Esophagus (tissue), 2 donors: ENCODE results near the gene DMD. TPM values are rescaled to one million over a fixed set of nuclear protein-coding genes. Genes with fewer than 3 reads are reported as not detected.

Experiments
- H3K27ac ChIP-seq, 2 donors: one replicate each; pipeline ENCODE4 v1.5.1; 2013; ENCODE audit warnings: low read depth in 2 of 2, mild to moderate bottlenecking in 2 of 2, inconsistent platforms in 1 of 2, low read length in 1 of 2, moderate library complexity in 1 of 2
- H3K27me3 ChIP-seq, 2 donors: one replicate each; pipeline ENCODE4 v1.6.1; 2013; ENCODE audit warnings: low read length in 2 of 2, control low read depth in 1 of 2, mild to moderate bottlenecking in 1 of 2; ENCODE audit not compliant: insufficient read depth in 2 of 2, control insufficient read depth in 1 of 2
- H3K36me3 ChIP-seq, 2 donors: one replicate each; pipeline ENCODE4 v1.6.1; 2013; ENCODE audit warnings: low read length in 1 of 2; ENCODE audit not compliant: control insufficient read depth in 2 of 2, insufficient read depth in 2 of 2
- H3K4me1 ChIP-seq, 2 donors: one replicate each; pipeline ENCODE4 v1.6.1; 2013; ENCODE audit warnings: low read length in 1 of 2; ENCODE audit not compliant: control insufficient read depth in 2 of 2, insufficient read depth in 2 of 2
- H3K4me3 ChIP-seq, 2 donors: one replicate each; pipeline ENCODE4 v1.5.1; 2013; ENCODE audit warnings: low read length in 2 of 2, mild to moderate bottlenecking in 2 of 2, low read depth in 1 of 2, moderate library complexity in 1 of 2
- H3K9me3 ChIP-seq, 2 donors: one replicate each; pipeline ENCODE4 v1.6.1; 2013; ENCODE audit warnings: mild to moderate bottlenecking in 2 of 2, low read depth in 1 of 2, low read length in 1 of 2, moderate library complexity in 1 of 2; ENCODE audit not compliant: control insufficient read depth in 2 of 2, insufficient read depth in 1 of 2
- WGBS, 2 donors: extraction: QIAGEN DNeasy Blood & Tissue Kit; methylation state at CpG; one replicate each; pipeline ENCODE4 v1.1.7; 2013; 5-methylcytosine and 5-hydroxymethylcytosine counted together
- polyA plus RNA-seq, 2 donors: library from polyadenylated mRNA; stranded (reverse); fragments of 200-250 nt; gene quantifications; one replicate each; pipeline ENCODE4 v1.2.3, GENCODE V29; 2013
- donor health status: healthy with polysubstance abuse.
- donor health status: Bipolar disorder and iron deficiency.

Gene DMD
- polyA plus RNA-seq, 2 donors: 2.4 to 3.6 TPM

- Histone ChIP-seq H3K4me1 (no peaks in the 10 kb centered on the region), H3K27me3 (no peaks in the 10 kb centered on the region), H3K4me3 (no peak overlapping the region), H3K9me3 (no peaks in the 10 kb centered on the region), H3K36me3 (no peaks in the 10 kb centered on the region), H3K27ac (no peak overlapping the region)
- WGBS, 2 donors: 89 to 98% methylated on average over 2 of the region's 2 CpGs
Observed at GRCh38 chrX:31542566-31542965, 1668.8 kb downstream of the DMD start.

DNA sequence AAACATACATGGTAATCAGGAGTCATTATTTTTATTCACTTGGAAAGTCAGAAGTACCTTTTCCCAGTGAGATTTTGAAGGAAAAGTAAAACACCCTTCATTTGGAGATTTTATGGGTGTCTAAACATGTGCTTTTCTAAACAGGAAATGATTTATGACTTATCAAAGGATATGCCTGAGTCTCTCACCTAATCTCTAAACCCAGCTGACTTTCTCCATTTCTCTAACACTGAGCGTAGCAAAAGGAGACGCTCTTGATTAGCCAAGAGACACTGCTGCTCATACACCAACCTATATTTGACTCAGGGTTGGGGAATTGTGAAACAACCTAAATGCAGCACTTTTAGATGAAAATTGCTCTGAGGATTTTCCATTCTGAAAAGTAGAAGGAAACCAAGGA lies 1671.0 kb downstream of the DMD start:
- no peak overlapping the region for H3K4me3 ChIP-seq
- H3K4me1 ChIP-seq: no peaks in the 10 kb centered on the region
- H3K27ac ChIP-seq: no peak overlapping the region
- no peaks in the 10 kb centered on the region for H3K9me3 ChIP-seq
- no peaks in the 10 kb centered on the region for H3K27me3 ChIP-seq
- WGBS, 2 donors: 62 to 74% methylated on average over 2 of the region's 2 CpGs
- no peaks in the 10 kb centered on the region for H3K36me3 ChIP-seq

DNA sequence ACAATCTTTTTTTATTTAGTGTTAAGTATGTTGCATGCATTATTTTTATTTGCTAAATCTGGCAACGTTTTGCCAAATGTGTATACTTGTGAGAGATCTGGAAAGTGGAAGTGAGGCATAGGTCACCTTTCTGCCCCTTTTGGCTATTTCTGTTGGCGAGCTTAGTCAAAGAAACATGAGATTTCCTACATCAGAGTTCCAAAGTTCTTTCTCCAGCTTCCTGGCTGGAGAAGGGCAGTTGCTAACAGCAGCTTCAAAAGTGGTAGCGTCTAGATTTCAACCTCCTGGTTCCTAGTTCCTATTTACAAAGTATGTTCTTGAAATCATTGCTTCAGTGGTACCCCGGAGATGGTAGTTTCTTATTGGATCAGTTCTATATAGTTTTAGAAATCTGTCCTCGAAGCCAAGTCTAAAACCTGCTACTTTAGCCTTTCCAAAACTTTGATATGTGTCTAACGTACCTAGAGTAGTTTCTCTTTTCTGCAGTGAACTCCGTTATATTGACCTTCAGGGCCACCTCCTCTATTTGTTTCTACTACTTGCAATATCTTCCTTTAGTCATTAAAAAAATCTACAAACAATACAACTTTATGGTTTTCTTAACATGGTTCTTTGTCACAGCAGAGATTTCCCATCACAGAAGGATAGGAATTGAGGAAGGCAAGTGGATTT lies 1683.8 kb downstream of the DMD start:
- Histone ChIP-seq H3K9me3 (no peaks in the 10 kb centered on the region), H3K4me1 (no peaks in the 10 kb centered on the region), H3K4me3 (no peak overlapping the region), H3K36me3 (no peaks in the 10 kb centered on the region), H3K27me3 (no peaks in the 10 kb centered on the region), H3K27ac (no peak overlapping the region)
- WGBS, 2 donors: 66 to 76% methylated on average over 7 of the region's 7 CpGs

GRCh38 chrX:31523884-31524536 lies 1687.3 kb downstream of the DMD start:
- Histone ChIP-seq H3K4me3 (no peak overlapping the region), H3K36me3 (no peaks in the 10 kb centered on the region), H3K9me3 (no peaks in the 10 kb centered on the region), H3K27me3 (no peaks in the 10 kb centered on the region), H3K27ac (no peak overlapping the region), H3K4me1 (no peaks in the 10 kb centered on the region)
- 58 to 60% methylated on average over 7 of the region's 7 CpGs for WGBS, 2 donors

GRCh38 chrX:31522760-31523159 lies 1688.6 kb downstream of the DMD start:
- H3K36me3 ChIP-seq: no peaks in the 10 kb centered on the region

GRCh38 chrX:31521941-31522340 lies 1689.4 kb downstream of the DMD start:
- H3K27me3 ChIP-seq: no peaks in the 10 kb centered on the region
- no peak overlapping the region for H3K4me3 ChIP-seq
- no peaks in the 10 kb centered on the region for H3K9me3 ChIP-seq
- no peaks in the 10 kb centered on the region for H3K36me3 ChIP-seq
- H3K27ac ChIP-seq: no peak overlapping the region
- H3K4me1 ChIP-seq: no peaks in the 10 kb centered on the region
- 47 to 66% methylated on average over 3 of the region's 3 CpGs for WGBS, 2 donors

More at GRCh38 chrX:31522760-31523159, 1688.6 kb downstream of the DMD start:
- WGBS, 2 donors: 75 to 81% methylated on average over 7 of the region's 7 CpGs
- no peaks in the 10 kb centered on the region for H3K27me3 ChIP-seq
- H3K4me3 ChIP-seq: no peak overlapping the region
- H3K9me3 ChIP-seq: no peaks in the 10 kb centered on the region
- H3K27ac ChIP-seq: no peak overlapping the region
- H3K4me1 ChIP-seq: no peaks in the 10 kb centered on the region

DNA sequence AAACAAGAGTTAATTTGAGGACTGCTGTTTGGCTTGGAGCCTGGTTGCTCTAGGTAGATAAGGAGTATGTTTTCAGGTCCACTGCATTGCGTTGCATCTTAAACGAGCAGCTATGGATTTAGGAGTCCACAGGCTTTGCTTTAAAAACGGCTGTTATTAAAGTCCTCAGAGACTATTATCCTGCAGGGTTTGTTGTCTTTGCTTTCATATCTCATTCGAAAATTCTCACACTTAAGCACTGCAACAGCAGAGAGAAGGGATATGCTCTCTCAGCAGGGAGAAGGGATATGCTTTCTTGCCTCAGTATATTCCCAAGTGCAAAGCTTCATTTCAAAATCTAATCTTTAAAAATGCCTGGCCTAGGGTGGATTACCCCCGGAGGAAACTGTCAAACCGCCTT lies 1694.8 kb downstream of the DMD start:
- Histone ChIP-seq H3K27ac (no peak overlapping the region), H3K9me3 (no peaks in the 10 kb centered on the region), H3K27me3 (no peaks in the 10 kb centered on the region), H3K36me3 (no peaks in the 10 kb centered on the region), H3K4me1 (no peaks in the 10 kb centered on the region), H3K4me3 (no peak overlapping the region)
- WGBS, 2 donors: 68 to 72% methylated on average over 6 of the region's 6 CpGs

DNA sequence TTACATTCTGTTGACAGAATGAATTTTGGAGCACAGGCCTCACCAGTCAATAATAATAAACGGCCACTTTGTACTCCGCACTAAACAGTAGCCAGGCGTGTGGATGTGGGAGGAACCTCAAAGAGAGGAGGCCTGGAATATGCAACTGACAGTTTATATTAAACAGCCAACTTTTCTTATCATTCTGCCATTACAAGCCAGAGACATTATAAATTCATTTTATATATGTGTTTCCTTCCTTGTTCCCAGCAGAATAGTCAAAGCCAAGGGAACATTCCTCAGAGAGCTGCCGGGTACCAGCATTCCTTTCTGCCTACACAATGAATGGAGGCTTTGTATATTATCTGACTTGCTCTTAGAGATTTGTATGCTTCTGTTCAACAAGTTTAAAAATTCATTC lies 1703.0 kb downstream of the DMD start:
- Histone ChIP-seq H3K36me3 (no peaks in the 10 kb centered on the region), H3K9me3 (no peaks in the 10 kb centered on the region), H3K4me1 (no peaks in the 10 kb centered on the region), H3K27ac (no peak overlapping the region), H3K27me3 (no peaks in the 10 kb centered on the region), H3K4me3 (no peak overlapping the region)
- WGBS, 2 donors: 48 to 55% methylated on average over 4 of the region's 4 CpGs

DNA sequence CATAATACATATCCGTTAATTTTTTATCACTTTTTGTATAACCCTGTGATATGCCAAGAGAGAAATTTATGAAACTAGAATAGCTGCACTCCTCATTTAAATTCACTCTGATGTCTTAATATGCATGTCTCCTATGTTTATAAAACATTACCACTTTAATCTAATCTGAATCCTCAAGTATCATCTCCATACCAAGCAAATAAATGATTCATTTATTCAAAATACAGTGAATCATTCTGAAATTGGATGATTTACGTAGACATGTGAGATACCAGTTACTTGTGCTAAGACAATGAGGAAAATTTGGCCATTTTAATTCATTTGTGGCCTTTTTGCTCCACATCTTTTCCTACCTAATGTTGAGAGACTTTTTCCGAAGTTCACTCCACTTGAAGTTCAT lies 1704.4 kb downstream of the DMD start:
- no peaks in the 10 kb centered on the region for H3K4me1 ChIP-seq
- H3K4me3 ChIP-seq: no peak overlapping the region
- H3K36me3 ChIP-seq: no peaks in the 10 kb centered on the region
- H3K27ac ChIP-seq: no peak overlapping the region
- 76 to 86% methylated on average over 3 of the region's 3 CpGs for WGBS, 2 donors
- H3K9me3 ChIP-seq: no peaks in the 10 kb centered on the region
- no peaks in the 10 kb centered on the region for H3K27me3 ChIP-seq

- Histone ChIP-seq H3K4me3 (no peak overlapping the region), H3K27ac (no peak overlapping the region), H3K9me3 (no peaks in the 10 kb centered on the region), H3K4me1 (no peaks in the 10 kb centered on the region), H3K36me3 (no peaks in the 10 kb centered on the region), H3K27me3 (no peaks in the 10 kb centered on the region)
- WGBS, 2 donors: 35 to 50% methylated on average over 3 of the region's 3 CpGs
Observed at GRCh38 chrX:31506360-31506759, 1705.0 kb downstream of the DMD start.
